ENCODE data around the gene RAPGEF1. TPM values are rescaled to one million over a fixed set of nuclear protein-coding genes. Genes with fewer than 3 reads are reported as not detected.

RAPGEF1 gene
- total and polyA plus RNA-seq, 2 experiments from 2014 or later, result 9.9 to 82.8 TPM

DNA sequence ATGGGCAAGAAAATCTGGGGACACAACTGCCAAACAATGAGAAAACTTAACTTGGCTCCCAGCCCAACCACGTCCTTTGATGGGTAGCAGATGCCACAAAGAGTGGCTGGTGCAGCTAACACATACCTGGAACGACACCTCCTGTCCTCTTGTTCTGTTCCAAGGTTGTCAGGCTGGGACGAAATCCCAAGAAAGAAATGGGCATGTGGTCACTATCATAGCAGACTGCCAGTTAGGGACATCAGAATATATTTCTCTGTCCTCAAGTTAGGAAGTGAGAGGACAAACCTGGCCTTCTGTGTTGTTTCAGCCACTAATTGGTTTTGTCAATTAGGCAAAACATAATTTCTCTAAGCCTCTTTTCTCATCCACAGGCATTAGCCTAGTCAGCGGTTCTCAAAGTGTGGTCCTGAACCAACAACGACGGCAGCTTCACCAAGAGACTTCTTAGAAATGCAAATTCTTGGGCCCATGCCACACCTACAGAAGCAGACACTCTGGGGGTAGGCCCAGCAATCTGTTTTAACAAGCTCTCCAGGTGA lies 63.4 kb downstream of the RAPGEF1 start:
- ATAC-seq, result peak; percentile 49
- peaks cover 12% of the 10 kb centered on the region; the same call in 1 of the 2 replicates for H3K9me2 ChIP-seq (ENCODE audit: insufficient read depth)
- H4K20me1 ChIP-seq (replicated peaks; ENCODE audit: insufficient read depth), result no peaks in the 10 kb centered on the region
- Mint-ChIP-seq H3K27me3 (ENCODE audit: insufficient read depth, low read depth, poor library complexity) (peaks cover 21% of the 10 kb centered on the region), H3K4me3 (no peak overlapping the region), H3K36me3 (ENCODE audit: low read depth) (peaks cover 15% of the 10 kb centered on the region), H3K27ac (no peak overlapping the region), H3K4me1 (peaks cover 78% of the 10 kb centered on the region), H3K9me3 (peaks cover 15% of the 10 kb centered on the region; the same call in 2 of the 3 replicates)
- peaks cover 92% of the 10 kb centered on the region for H3K79me2 ChIP-seq (replicated peaks; ENCODE audit: insufficient read depth)
- no peaks in the 10 kb centered on the region for H3K27me3 ChIP-seq (ENCODE audit: insufficient read depth)
- H3K36me3 ChIP-seq (ENCODE audit: insufficient read depth), result no peaks in the 10 kb centered on the region
- peak overlapping the region; percentile 83; the same call in 1 of the 2 replicates for H3K27ac ChIP-seq (ENCODE audit: low read depth)
- TF ChIP-seq ETS1 (IDR thresholded peaks at IDR 0.05) (no peak), ZNF331 (CRISPR knock-in tag; IDR thresholded peaks at IDR 0.05; ENCODE audit: low read depth) (no peak), JUNB (IDR thresholded peaks at IDR 0.05; ENCODE audit: unreplicated experiment) (no peak), REST (IDR thresholded peaks at IDR 0.05; ENCODE audit: unreplicated experiment) (no peak), CREB1 (CRISPR knock-in tag; IDR thresholded peaks at IDR 0.05; ENCODE audit: low read depth) (no peak), CTCF (conservative IDR thresholded peaks at IDR 0.05; ENCODE audit: low read depth in 2 of 2) (no peak), EZH2phosphoT487 (IDR thresholded peaks at IDR 0.05; ENCODE audit: unreplicated experiment) (no peak), ZNF114 (CRISPR knock-in tag; IDR thresholded peaks at IDR 0.05) (no peak), POLR2AphosphoS5 (IDR thresholded peaks at IDR 0.05; ENCODE audit: low read depth) (no peak), EZH2 (IDR thresholded peaks at IDR 0.05; ENCODE audit: low read depth, unreplicated experiment) (no peak), STAT1 (IDR thresholded peaks at IDR 0.05; ENCODE audit: unreplicated experiment) (no peak), NANOG (IDR thresholded peaks at IDR 0.05; ENCODE audit: borderline replicate concordance) (no peak)
- TF ChIP-seq, protein P1, sequence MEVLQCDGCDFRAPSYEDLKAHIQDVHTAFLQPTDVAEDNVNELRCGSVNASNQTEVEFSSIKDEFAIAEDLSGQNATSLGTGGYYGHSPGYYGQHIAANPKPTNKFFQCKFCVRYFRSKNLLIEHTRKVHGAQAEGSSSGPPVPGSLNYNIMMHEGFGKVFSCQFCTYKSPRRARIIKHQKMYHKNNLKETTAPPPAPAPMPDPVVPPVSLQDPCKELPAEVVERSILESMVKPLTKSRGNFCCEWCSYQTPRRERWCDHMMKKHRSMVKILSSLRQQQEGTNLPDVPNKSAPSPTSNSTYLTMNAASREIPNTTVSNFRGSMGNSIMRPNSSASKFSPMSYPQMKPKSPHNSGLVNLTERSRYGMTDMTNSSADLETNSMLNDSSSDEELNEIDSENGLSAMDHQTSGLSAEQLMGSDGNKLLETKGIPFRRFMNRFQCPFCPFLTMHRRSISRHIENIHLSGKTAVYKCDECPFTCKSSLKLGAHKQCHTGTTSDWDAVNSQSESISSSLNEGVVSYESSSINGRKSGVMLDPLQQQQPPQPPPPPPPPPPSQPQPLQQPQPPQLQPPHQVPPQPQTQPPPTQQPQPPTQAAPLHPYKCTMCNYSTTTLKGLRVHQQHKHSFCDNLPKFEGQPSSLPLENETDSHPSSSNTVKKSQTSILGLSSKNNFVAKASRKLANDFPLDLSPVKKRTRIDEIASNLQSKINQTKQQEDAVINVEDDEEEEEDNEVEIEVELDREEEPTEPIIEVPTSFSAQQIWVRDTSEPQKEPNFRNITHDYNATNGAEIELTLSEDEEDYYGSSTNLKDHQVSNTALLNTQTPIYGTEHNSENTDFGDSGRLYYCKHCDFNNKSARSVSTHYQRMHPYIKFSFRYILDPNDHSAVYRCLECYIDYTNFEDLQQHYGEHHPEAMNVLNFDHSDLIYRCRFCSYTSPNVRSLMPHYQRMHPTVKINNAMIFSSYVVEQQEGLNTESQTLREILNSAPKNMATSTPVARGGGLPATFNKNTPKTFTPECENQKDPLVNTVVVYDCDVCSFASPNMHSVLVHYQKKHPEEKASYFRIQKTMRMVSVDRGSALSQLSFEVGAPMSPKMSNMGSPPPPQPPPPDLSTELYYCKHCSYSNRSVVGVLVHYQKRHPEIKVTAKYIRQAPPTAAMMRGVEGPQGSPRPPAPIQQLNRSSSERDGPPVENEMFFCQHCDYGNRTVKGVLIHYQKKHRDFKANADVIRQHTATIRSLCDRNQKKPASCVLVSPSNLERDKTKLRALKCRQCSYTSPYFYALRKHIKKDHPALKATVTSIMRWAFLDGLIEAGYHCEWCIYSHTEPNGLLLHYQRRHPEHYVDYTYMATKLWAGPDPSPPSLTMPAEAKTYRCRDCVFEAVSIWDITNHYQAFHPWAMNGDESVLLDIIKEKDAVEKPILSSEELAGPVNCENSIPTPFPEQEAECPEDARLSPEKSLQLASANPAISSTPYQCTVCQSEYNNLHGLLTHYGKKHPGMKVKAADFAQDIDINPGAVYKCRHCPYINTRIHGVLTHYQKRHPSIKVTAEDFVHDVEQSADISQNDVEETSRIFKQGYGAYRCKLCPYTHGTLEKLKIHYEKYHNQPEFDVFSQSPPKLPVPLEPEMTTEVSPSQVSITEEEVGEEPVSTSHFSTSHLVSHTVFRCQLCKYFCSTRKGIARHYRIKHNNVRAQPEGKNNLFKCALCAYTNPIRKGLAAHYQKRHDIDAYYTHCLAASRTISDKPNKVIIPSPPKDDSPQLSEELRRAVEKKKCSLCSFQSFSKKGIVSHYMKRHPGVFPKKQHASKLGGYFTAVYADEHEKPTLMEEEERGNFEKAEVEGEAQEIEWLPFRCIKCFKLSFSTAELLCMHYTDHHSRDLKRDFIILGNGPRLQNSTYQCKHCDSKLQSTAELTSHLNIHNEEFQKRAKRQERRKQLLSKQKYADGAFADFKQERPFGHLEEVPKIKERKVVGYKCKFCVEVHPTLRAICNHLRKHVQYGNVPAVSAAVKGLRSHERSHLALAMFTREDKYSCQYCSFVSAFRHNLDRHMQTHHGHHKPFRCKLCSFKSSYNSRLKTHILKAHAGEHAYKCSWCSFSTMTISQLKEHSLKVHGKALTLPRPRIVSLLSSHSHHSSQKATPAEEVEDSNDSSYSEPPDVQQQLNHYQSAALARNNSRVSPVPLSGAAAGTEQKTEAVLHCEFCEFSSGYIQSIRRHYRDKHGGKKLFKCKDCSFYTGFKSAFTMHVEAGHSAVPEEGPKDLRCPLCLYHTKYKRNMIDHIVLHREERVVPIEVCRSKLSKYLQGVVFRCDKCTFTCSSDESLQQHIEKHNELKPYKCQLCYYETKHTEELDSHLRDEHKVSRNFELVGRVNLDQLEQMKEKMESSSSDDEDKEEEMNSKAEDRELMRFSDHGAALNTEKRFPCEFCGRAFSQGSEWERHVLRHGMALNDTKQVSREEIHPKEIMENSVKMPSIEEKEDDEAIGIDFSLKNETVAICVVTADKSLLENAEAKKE (CRISPR knock-in tag; IDR thresholded peaks at IDR 0.05), result no peak
- H3F3A ChIP-seq (replicated peaks; ENCODE audit: low read depth), result no peaks in the 10 kb centered on the region; the same call in 1 of the 2 replicates
- H3K4me1 ChIP-seq (ENCODE audit: insufficient read depth), result peaks cover 70% of the 10 kb centered on the region
- DNase-seq (ENCODE audit: low spot score), result no peak
- H3K4me2 ChIP-seq, result peak overlapping the region; percentile 60
- H3K4me3 ChIP-seq, result peak overlapping the region; percentile 33
- H2AFZ ChIP-seq, result no peak overlapping the region
